K562 (cell line): Measurements from ENCODE around the gene PBX2. TPM values are rescaled to one million over a fixed set of nuclear protein-coding genes. Genes with fewer than 3 reads are reported as not detected.

ENCODE experiments used
- BCOR ChIP-seq: fragments of 450-650 bp; IDR thresholded peaks from 2 replicates; pipeline ENCODE4 v1.6.1; 2016
- CTBP1 ChIP-seq: fragments of 450-650 bp; IDR thresholded peaks from 2 replicates; pipeline ENCODE4 v1.6.1; 2016; ENCODE audit warnings: borderline replicate concordance
- E2F6 ChIP-seq, 2 experiments: IDR thresholded peaks; 2 replicates each; pipeline ENCODE4 v1.6.1; 2011; ENCODE audit warnings: borderline replicate concordance in 1 of 2, control low read depth in 1 of 2, low read depth in 1 of 2, low read length in 1 of 2, mild to moderate bottlenecking in 1 of 2, mixed read lengths in 1 of 2, moderate library complexity in 1 of 2; ENCODE audit not compliant: insufficient read depth in 1 of 2, insufficient read length in 1 of 2, poor library complexity in 1 of 2, severe bottlenecking in 1 of 2; ENCODE audit errors: extremely low read depth in 1 of 2
- HDAC8 ChIP-seq: fragments of 450-650 bp; IDR thresholded peaks from 2 replicates; pipeline ENCODE4 v1.6.1; 2016; ENCODE audit warnings: mild to moderate bottlenecking, missing genetic modification characterization, moderate library complexity, missing compliant biosample characterization
- HLTF ChIP-seq: fragments of 450-650 bp; IDR thresholded peaks from 2 replicates; pipeline ENCODE4 v1.6.1; 2016
- MEF2D ChIP-seq: conservative IDR thresholded peaks from 2 replicates; pipeline ENCODE4 v1.6.1; 2016; ENCODE audit warnings: low read depth, missing genetic modification characterization, missing compliant biosample characterization
- MLX ChIP-seq, 2 experiments: fragments of 450-650 bp in 1 of 2; sonication (generic) in 1 of 2; formaldehyde crosslinking; conservative IDR thresholded peaks; 2 replicates each; pipeline versions ENCODE4 v1.4.0 to v1.8.1; 2020 to 2022; ENCODE audit warnings: mild to moderate bottlenecking in 1 of 2, missing genetic modification reagents in 1 of 2
- NCOR1 ChIP-seq: fragments of 450-650 bp; IDR thresholded peaks from 2 replicates; pipeline ENCODE4 v1.6.1; 2016; ENCODE audit warnings: mild to moderate bottlenecking, moderate library complexity
- NFE2L1 ChIP-seq: fragments of 450-650 bp; IDR thresholded peaks from 2 replicates; pipeline ENCODE4 v1.6.1; 2016; ENCODE audit warnings: missing genetic modification characterization, low read depth, mild to moderate bottlenecking, missing compliant biosample characterization, moderate library complexity, borderline replicate concordance
- POLR2AphosphoS5 ChIP-seq: IDR thresholded peaks from 2 replicates; pipeline ENCODE4 v1.6.1; 2011; ENCODE audit warnings: mild to moderate bottlenecking, low read depth, low read length, moderate library complexity; ENCODE audit not compliant: control insufficient read depth, insufficient read depth
- PYGO2 ChIP-seq: fragments of 450-650 bp; IDR thresholded peaks from 2 replicates; pipeline ENCODE4 v1.6.1; 2016; ENCODE audit warnings: mild to moderate bottlenecking, missing genetic modification characterization, moderate library complexity, missing compliant biosample characterization
- SLC30A9 ChIP-seq: fragments of 250-450 bp; sonication (Bioruptor Pico); IDR thresholded peaks from 2 replicates; pipeline ENCODE4 v1.8.0; 2022; ENCODE audit warnings: mild to moderate bottlenecking, moderate library complexity
- SPI1 ChIP-seq: IDR thresholded peaks from 2 replicates; pipeline ENCODE4 v1.6.1; 2011; ENCODE audit warnings: low read depth, low read length, control low read depth, borderline replicate concordance
- SREBF2 ChIP-seq: sonication (generic); formaldehyde crosslinking; IDR thresholded peaks from 2 replicates; pipeline ENCODE4 v1.4.0; 2020; ENCODE audit warnings: mild to moderate bottlenecking, missing genetic modification reagents
- TEAD4 ChIP-seq, 2 experiments: sonication (generic) in 1 of 2; formaldehyde crosslinking in 1 of 2; IDR thresholded peaks; 2 replicates each; pipeline versions ENCODE4 v1.6.1 to v1.8.0; 2012 to 2022; ENCODE audit warnings: borderline replicate concordance in 1 of 2, inconsistent platforms in 1 of 2, low read length in 1 of 2, mild to moderate bottlenecking in 1 of 2, missing genetic modification reagents in 1 of 2
- THAP12 ChIP-seq: fragments of 250-450 bp; sonication (Bioruptor Pico); IDR thresholded peaks from 2 replicates; pipeline ENCODE4 v1.9.0; 2021; ENCODE audit warnings: mild to moderate bottlenecking, inconsistent platforms
- ZFP91 ChIP-seq: sonication (generic); formaldehyde crosslinking; IDR thresholded peaks from 2 replicates; pipeline ENCODE4 v1.8.0; 2022; ENCODE audit warnings: mild to moderate bottlenecking, missing genetic modification reagents
- ZFX ChIP-seq: sonication (generic); formaldehyde crosslinking; IDR thresholded peaks from 2 replicates; pipeline ENCODE4 v1.8.0; 2022; ENCODE audit warnings: mild to moderate bottlenecking, missing genetic modification reagents, moderate library complexity
- ZNF146 ChIP-seq: IDR thresholded peaks from one replicate; pipeline ENCODE4 v1.6.1; 2018; ENCODE audit warnings: missing compliant biosample characterization; ENCODE audit not compliant: unreplicated experiment
- ZNF316 ChIP-seq: fragments of 450-650 bp; IDR thresholded peaks from 2 replicates; pipeline ENCODE4 v1.6.1; 2016
- polyA plus RNA-seq, 8 experiments: library from polyadenylated mRNA; depleted of rRNA in 4 of 8; stranded (reverse) in 5 of 8; unstranded in 3 of 8; fragments of >200 nt; fragmentation: Nextera tagmentation in 2 of 8; fragmentation: Illumina TruSeq in 1 of 8; extraction: Ambion mirVana in 2 of 8; extraction: Trizol in 1 of 8; gene quantifications; 2 replicates each; pipeline versions ENCODE4 v1.2.1 to v1.2.3, GENCODE V29; 2011 to 2014; ENCODE audit warnings: inconsistent platforms in 1 of 8, missing spikeins in 1 of 8
- total RNA-seq, 7 experiments: library from RNA; depleted of rRNA in 6 of 7; stranded (reverse); fragments of >200 nt in 6 of 7; fragmentation: Illumina TruSeq in 2 of 7; extraction: Trizol in 2 of 7; gene quantifications; 2 replicates each; pipeline versions ENCODE4 v1.2.1 to v1.2.3, GENCODE V29; 2011 to 2021; ENCODE audit warnings: low replicate concordance in 1 of 7

Gene PBX2
- total and polyA plus RNA-seq, 9 of the 15 experiments (the other 6 are each of a cell fraction or from before 2014, with no cell fraction given), result 1.9 to 134 (median 62.5) TPM

GRCh38 chr6:32196682-32197616 is 6.9 kb upstream of the PBX2 start (continued):
- TF ChIP-seq TEAD4 (IDR thresholded peaks at IDR 0.05; ENCODE audit: low read length) (peak; percentile 28; the same call in 1 of the 2 replicates), TEAD4 (CRISPR knock-in tag; IDR thresholded peaks at IDR 0.05; ENCODE audit: borderline replicate concordance) (0 out of 2 replicates have a peak, but pooled peaks have one; percentile 22), SPI1 (peak; percentile 46; the same call in 1 of the 2 replicates), ZNF316 (peak; percentile 46; the same call in 1 of the 2 replicates), E2F6 (IDR thresholded peaks at IDR 0.05; ENCODE audit: borderline replicate concordance in 1 of 2, extremely low read depth in 1 of 2, insufficient read depth in 1 of 2, insufficient read length in 1 of 2, low read depth in 1 of 2, low read length in 1 of 2, poor library complexity in 1 of 2, severe bottlenecking in 1 of 2) (peak in 1 of 2 experiments; percentile 3), MLX (CRISPR knock-in tag; conservative IDR thresholded peaks at IDR 0.05) (no peak), SLC30A9 (no peak), THAP12 (CRISPR knock-in tag) (peak; percentile 11; the same call in 1 of the 2 replicates), MEF2D (tag) (0 out of 2 replicates have a peak, but pooled peaks have one; percentile 44), NFE2L1 (tag) (no peak), HLTF (peak; percentile 48; the same call in 1 of the 2 replicates), ZNF146 (no peak), ZFX (CRISPR knock-in tag) (no peak), HDAC8 (tag) (no peak), CTBP1 (0 out of 2 replicates have a peak, but pooled peaks have one; percentile 9), POLR2AphosphoS5 (peak; percentile 50; the same call in 1 of the 2 replicates), ZFP91 (CRISPR knock-in tag) (peak; percentile 12; the same call in 1 of the 2 replicates), PYGO2 (peak; percentile 18; the same call in 1 of the 2 replicates), BCOR (peak; percentile 7; the same call in 1 of the 2 replicates), SREBF2 (CRISPR knock-in tag) (0 out of 2 replicates have a peak, but pooled peaks have one; percentile 19), NCOR1 (peak; percentile 56; the same call in 1 of the 2 replicates)
